Activated naive CD8-positive, alpha-beta T cell treated with anti-CD3 and anti-CD28 coated beads for 36 hours (primary cell): ENCODE data around the gene HNRNPH2. TPM values are rescaled to one million over a fixed set of nuclear protein-coding genes. Genes with fewer than 3 reads are reported as not detected.
A peak's percentile ranks its signal among the peaks of the same experiment; 100 is the strongest.

Experiments
- DNase-seq: peaks from one replicate; pipeline ENCODE4 v3.0.0; 2021
- H3K27ac Mint-ChIP-seq: one replicate; pipeline ENCODE4 v1.8.0; 2022; ENCODE audit warnings: mild to moderate bottlenecking, moderate library complexity, mixed read lengths
- H3K27me3 Mint-ChIP-seq: one replicate; pipeline ENCODE4 v1.8.0; 2022; ENCODE audit warnings: mild to moderate bottlenecking, mixed read lengths
- H3K36me3 Mint-ChIP-seq: one replicate; pipeline ENCODE4 v1.8.0; 2021; ENCODE audit warnings: mild to moderate bottlenecking, mixed read lengths
- H3K4me1 Mint-ChIP-seq: one replicate; pipeline ENCODE4 v1.8.0; 2021; ENCODE audit warnings: mixed read lengths
- H3K4me3 Mint-ChIP-seq: one replicate; pipeline ENCODE4 v1.8.0; 2022; ENCODE audit warnings: mild to moderate bottlenecking, moderate library complexity, mixed read lengths
- H3K9me3 Mint-ChIP-seq: one replicate; pipeline ENCODE4 v1.8.0; 2022; ENCODE audit warnings: mixed read lengths
- total RNA-seq, 2 experiments: library from RNA; stranded (reverse); gene quantifications; one replicate each; pipeline ENCODE4 v1.2.3, GENCODE V29; 2021

The HNRNPH2 gene
- total RNA-seq = 10 to 100 TPM; 19.2 to 19.3 TPM

DNA sequence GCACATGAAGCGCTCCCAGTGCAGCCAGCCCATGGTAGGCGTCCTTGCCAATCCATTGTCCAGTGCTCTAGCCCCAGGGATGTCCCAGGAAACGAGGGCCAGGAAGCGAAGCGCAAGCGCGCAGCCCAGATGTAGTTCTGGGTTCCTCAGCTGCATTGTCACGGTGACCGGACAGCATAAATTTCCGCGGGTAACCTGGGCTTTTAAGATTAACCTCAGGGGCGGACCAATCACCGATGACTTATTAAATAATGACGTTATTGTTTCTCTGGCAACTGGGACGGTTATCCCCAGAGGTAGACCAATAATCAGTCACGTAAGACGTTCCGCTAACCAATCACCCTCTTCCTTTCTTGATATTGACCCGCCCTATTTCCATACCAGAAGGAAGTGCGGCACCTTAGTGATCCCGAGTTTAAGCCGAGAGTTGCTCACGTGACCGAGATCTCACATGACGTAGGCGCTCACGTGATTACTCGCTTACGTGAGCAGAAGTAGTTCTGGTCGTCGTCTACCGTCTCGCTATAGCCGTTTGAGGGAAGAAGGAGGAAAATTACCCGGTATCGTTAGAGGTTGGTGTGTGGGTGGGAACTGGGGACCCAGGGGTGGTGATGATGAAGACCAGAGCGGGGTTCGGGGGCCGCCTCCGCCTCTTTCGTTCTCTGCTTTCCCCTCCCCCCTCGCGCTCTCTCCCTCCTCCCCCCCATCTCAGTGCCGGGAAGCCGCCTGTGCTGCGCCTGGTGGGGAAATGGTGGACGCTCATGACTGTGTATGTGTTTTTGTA is at the start of gene HNRNPH2, which contains the start of gene GLA:
TSS of gene HNRNPH2 (plus strand) at position 475 of the 784 bp plus-strand sequence. CDS start 3,767 bp downstream, outside the sequence.
TSS of gene GLA (minus strand) at position 178 of the 784 bp plus-strand sequence. CDS start at position 156, 22 bp downstream.
- Mint-ChIP-seq H3K4me3 (peak within 1 kb of the TSS; percentile 97), H3K27ac (peak within 1 kb of the TSS; percentile 98), H3K4me1 (peaks cover 24% of the 10 kb centered on the region), H3K36me3 (peaks cover 26% of the 10 kb centered on the region), H3K27me3 (no peaks in the 10 kb centered on the region), H3K9me3 (no peaks in the 10 kb centered on the region)
- peak; percentile 83 for DNase-seq

GRCh38 chrX:101359966-101360365 is 48.1 kb upstream of the HNRNPH2 start:
- peaks cover 3% of the 10 kb centered on the region for H3K4me1 Mint-ChIP-seq
- H3K27ac Mint-ChIP-seq = no peak overlapping the region
- no peak overlapping the region for H3K4me3 Mint-ChIP-seq
- peaks cover 3% of the 10 kb centered on the region for H3K27me3 Mint-ChIP-seq
- DNase-seq = no peak
- no peaks in the 10 kb centered on the region for H3K36me3 Mint-ChIP-seq
- no peaks in the 10 kb centered on the region for H3K9me3 Mint-ChIP-seq

DNA sequence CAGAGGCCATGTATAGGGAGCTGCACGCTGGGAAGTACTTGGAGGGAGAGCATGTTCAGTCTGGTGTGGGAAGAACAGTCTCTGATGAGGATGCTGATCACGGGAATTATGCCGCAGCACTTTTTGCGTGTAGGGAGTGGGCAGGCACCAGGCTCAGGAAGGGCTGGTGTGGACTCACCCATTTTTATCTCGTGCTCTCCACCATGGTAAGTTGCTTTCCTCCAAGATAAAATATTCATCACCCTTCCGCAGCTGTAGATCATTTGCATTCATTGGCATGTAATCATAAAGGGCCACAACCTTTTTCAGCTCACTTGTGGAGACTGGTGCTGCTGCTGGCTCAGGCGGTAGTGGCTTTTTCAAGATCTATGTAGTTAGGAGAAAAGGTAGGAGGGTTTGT is 47.6 kb upstream of the HNRNPH2 start:
- H3K36me3 Mint-ChIP-seq = no peaks in the 10 kb centered on the region
- H3K27ac Mint-ChIP-seq = no peak overlapping the region
- H3K4me1 Mint-ChIP-seq = peaks cover 3% of the 10 kb centered on the region
- no peak overlapping the region for H3K4me3 Mint-ChIP-seq
- H3K27me3 Mint-ChIP-seq = peaks cover 3% of the 10 kb centered on the region
- H3K9me3 Mint-ChIP-seq = no peaks in the 10 kb centered on the region
- DNase-seq = no peak

GRCh38 chrX:101362116-101362515 is 45.9 kb upstream of the HNRNPH2 start:
- no peaks in the 10 kb centered on the region for H3K36me3 Mint-ChIP-seq
- no peaks in the 10 kb centered on the region for H3K9me3 Mint-ChIP-seq
- H3K27ac Mint-ChIP-seq = no peak overlapping the region
- H3K27me3 Mint-ChIP-seq = peaks cover 2% of the 10 kb centered on the region
- DNase-seq = no peak
- no peak overlapping the region for H3K4me3 Mint-ChIP-seq
- H3K4me1 Mint-ChIP-seq = peaks cover 3% of the 10 kb centered on the region

DNA sequence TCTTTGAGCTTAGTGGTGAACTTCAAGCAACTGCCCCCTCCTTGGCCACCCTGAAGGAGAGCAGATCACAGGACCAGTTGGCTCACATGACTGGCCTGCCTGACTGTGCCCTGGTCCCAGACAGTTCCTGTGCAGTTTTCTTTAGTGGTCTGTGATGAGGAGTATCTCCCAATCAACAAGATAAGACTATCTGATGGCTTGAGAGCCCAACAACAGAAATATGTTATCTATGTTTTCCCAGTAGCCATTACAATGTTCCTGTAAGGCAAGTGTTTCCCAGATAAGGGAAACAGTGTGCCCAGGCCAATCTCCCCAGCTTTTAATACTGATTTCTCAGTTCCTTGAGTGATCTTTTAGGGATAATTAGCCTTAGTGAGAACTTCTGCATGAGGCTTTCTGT is 45.3 kb upstream of the HNRNPH2 start:
- peaks cover 3% of the 10 kb centered on the region for H3K4me1 Mint-ChIP-seq
- no peaks in the 10 kb centered on the region for H3K9me3 Mint-ChIP-seq
- H3K27ac Mint-ChIP-seq = no peak overlapping the region
- no peak for DNase-seq
- no peak overlapping the region for H3K4me3 Mint-ChIP-seq
- no peaks in the 10 kb centered on the region for H3K27me3 Mint-ChIP-seq
- H3K36me3 Mint-ChIP-seq = no peaks in the 10 kb centered on the region

DNA sequence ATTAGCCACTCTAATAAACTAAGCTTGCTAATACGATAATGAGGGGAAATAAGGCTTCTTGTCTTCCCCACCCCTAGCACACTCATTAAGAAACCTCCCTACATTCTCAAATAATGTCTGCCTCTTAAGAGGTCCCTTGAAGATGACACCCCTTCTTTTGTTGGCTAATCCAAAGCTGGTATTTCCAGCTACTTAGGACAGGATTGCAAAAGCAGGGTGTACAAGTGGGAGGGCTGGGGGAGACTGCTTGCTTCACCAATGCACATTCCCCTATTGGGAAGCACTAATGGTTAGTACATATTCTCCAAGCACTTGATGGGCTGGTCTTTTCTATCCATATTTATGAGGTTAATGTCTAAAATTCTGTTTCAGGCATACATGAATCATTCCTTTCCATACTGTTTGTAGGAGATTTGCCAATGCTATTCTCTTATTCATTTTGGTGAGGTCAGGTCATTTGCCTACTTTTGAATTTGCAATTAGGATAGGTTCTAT is 42.7 kb upstream of the HNRNPH2 start:
- Mint-ChIP-seq H3K36me3 (no peaks in the 10 kb centered on the region), H3K4me1 (no peaks in the 10 kb centered on the region), H3K27ac (no peak overlapping the region), H3K9me3 (no peaks in the 10 kb centered on the region), H3K27me3 (no peaks in the 10 kb centered on the region), H3K4me3 (no peak overlapping the region)
- DNase-seq = no peak

GRCh38 chrX:101368800-101369199 is 39.2 kb upstream of the HNRNPH2 start:
- H3K4me1 Mint-ChIP-seq = no peaks in the 10 kb centered on the region

DNA sequence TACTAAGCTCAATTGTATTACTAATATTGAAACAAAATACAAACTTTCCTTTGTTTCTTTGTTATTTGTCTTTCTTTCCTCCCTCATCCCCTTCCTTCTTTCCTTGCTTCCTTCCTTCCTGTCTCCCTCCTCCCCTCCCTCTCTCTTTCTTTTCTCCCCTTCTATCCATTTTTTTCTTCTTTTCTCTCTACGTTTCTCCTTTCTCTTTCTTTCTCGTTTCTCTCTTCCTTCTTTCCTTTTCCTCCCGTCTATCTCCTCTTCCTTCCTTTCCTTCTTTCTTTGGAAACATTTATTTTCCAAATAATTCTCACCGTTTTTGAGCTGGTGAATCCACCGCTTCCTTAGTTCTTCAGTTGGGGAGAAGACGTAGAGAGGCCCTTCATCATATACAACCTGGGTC is 38.3 kb upstream of the HNRNPH2 start:
- DNase-seq = no peak
- Mint-ChIP-seq H3K27me3 (no peaks in the 10 kb centered on the region), H3K36me3 (no peaks in the 10 kb centered on the region), H3K27ac (no peak overlapping the region), H3K9me3 (no peaks in the 10 kb centered on the region), H3K4me1 (no peaks in the 10 kb centered on the region), H3K4me3 (no peak overlapping the region)

More at GRCh38 chrX:101368800-101369199, 39.2 kb upstream of the HNRNPH2 start:
- no peak for DNase-seq
- H3K36me3 Mint-ChIP-seq = no peaks in the 10 kb centered on the region
- H3K9me3 Mint-ChIP-seq = no peaks in the 10 kb centered on the region
- H3K27me3 Mint-ChIP-seq = no peaks in the 10 kb centered on the region
- no peak overlapping the region for H3K4me3 Mint-ChIP-seq
- H3K27ac Mint-ChIP-seq = no peak overlapping the region

DNA sequence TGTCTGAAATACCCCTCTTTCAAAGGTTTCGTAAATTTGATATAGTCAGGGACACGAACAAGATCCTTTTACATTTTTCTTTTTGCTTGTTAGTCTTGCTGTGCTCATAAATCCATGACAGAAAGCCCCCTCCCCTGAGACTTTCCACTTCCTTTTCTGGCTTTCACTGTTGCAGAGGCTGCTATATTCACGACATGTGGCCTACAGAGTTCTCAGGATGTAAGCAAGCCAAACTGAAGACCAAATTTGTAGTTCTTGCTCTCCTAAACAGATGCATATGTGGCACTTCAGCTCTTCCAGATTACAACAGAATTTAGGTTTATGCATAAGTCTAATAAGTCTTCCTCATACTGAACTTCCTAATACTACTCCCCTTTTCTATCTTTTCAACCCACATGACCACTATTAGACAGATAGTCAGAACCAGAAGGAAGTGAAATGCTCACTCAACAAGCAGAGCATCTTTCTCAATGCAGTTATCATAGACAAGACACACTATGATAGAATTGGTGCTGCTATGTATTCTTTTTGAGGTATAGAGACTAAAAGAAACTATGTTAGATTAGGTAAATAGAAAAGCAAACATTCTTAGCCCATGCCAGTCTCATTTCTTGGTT is 37.0 kb upstream of the HNRNPH2 start:
- Mint-ChIP-seq H3K9me3 (no peaks in the 10 kb centered on the region), H3K27me3 (no peaks in the 10 kb centered on the region), H3K36me3 (no peaks in the 10 kb centered on the region), H3K4me1 (no peaks in the 10 kb centered on the region), H3K27ac (no peak overlapping the region), H3K4me3 (no peak overlapping the region)
- no peak for DNase-seq

- DNase-seq = no peak
- H3K4me1 Mint-ChIP-seq = no peaks in the 10 kb centered on the region
- H3K9me3 Mint-ChIP-seq = no peaks in the 10 kb centered on the region
- no peaks in the 10 kb centered on the region for H3K36me3 Mint-ChIP-seq
- H3K27ac Mint-ChIP-seq = no peak overlapping the region
- no peaks in the 10 kb centered on the region for H3K27me3 Mint-ChIP-seq
- no peak overlapping the region for H3K4me3 Mint-ChIP-seq
Observed at GRCh38 chrX:101377547-101377946, 30.5 kb upstream of the HNRNPH2 start.

- Mint-ChIP-seq H3K27ac (no peak overlapping the region), H3K36me3 (no peaks in the 10 kb centered on the region), H3K27me3 (no peaks in the 10 kb centered on the region), H3K9me3 (no peaks in the 10 kb centered on the region), H3K4me1 (peaks cover 8% of the 10 kb centered on the region), H3K4me3 (no peak overlapping the region)
- DNase-seq = no peak
Observed at GRCh38 chrX:101383679-101384205, 24.3 kb upstream of the HNRNPH2 start.

- Mint-ChIP-seq H3K27ac (no peak overlapping the region), H3K4me3 (no peak overlapping the region), H3K27me3 (no peaks in the 10 kb centered on the region), H3K9me3 (no peaks in the 10 kb centered on the region), H3K4me1 (peaks cover 8% of the 10 kb centered on the region), H3K36me3 (no peaks in the 10 kb centered on the region)
- DNase-seq = no peak
Observed at GRCh38 chrX:101385026-101385684, 22.9 kb upstream of the HNRNPH2 start.

- H3K27me3 Mint-ChIP-seq = peaks cover 2% of the 10 kb centered on the region
- no peak for DNase-seq
- H3K27ac Mint-ChIP-seq = peak within 1 kb of the TSS; percentile 74
- peaks cover 8% of the 10 kb centered on the region for H3K4me1 Mint-ChIP-seq
- H3K4me3 Mint-ChIP-seq = peak within 1 kb of the TSS; percentile 61
- no peaks in the 10 kb centered on the region for H3K9me3 Mint-ChIP-seq
- peaks cover 2% of the 10 kb centered on the region for H3K36me3 Mint-ChIP-seq
Observed at GRCh38 chrX:101385795-101386541, 22.1 kb upstream of the HNRNPH2 start, which contains the start of gene BTK. Gene BTK, minus strand, starts transcription at chrX:101386191. Its CDS starts 10,907 bp downstream, at chrX:101375284.

DNA sequence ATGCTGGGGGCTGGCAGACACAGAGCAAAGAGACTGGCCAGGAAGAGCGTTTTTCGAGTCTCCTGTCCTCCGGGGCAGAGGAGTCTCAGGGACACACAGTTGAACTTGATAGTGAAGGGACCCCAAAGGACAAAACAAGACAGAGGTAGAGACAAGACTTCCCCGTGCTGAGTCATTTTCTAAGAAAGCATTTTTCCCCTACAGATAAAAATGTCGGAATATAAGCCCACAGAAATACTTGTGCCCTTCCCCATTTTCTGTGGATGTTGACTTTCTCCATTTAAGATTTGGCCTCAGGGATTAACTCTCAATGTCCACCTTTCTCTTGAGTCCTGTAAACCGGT is 21.5 kb upstream of the HNRNPH2 start:
- Mint-ChIP-seq H3K4me1 (peaks cover 8% of the 10 kb centered on the region), H3K4me3 (peak overlapping the region; percentile 61), H3K27ac (peak overlapping the region; percentile 74), H3K36me3 (peaks cover 8% of the 10 kb centered on the region), H3K27me3 (peaks cover 4% of the 10 kb centered on the region), H3K9me3 (no peaks in the 10 kb centered on the region)
- no peak for DNase-seq
